Measurements from ENCODE around the gene MAST1. TPM values are rescaled to one million over a fixed set of nuclear protein-coding genes. Genes with fewer than 3 reads are reported as not detected.

MAST1 gene
- polyA plus RNA-seq, 2 of the 4 experiments (the other 2 are of a cell fraction): 1.4 to 2.2 TPM

- ATAC-seq (no peak), FAIRE-seq (no peak), DNase-seq (ENCODE audit: low read depth in 1 of 2, low spot score in 1 of 2) (no peak)
- TF ChIP-seq HMGXB4 (CRISPR knock-in tag; IDR thresholded peaks at IDR 0.05; ENCODE audit: borderline replicate concordance) (no peak), EHF (CRISPR knock-in tag; IDR thresholded peaks at IDR 0.05) (no peak), JUN (IDR thresholded peaks at IDR 0.05) (no peak), RAD21 (conservative IDR thresholded peaks at IDR 0.05 in 1 of 2, IDR thresholded peaks at IDR 0.05 in 1 of 2) (no peak), CHD4 (IDR thresholded peaks at IDR 0.05; ENCODE audit: borderline replicate concordance) (no peak), ZNF302 (CRISPR knock-in tag; IDR thresholded peaks at IDR 0.05) (no peak), NR3C1 (IDR thresholded peaks at IDR 0.05) (no peak), FOSL2 (IDR thresholded peaks at IDR 0.05) (no peak), FOSL2 (CRISPR knock-in tag; IDR thresholded peaks at IDR 0.05) (no peak), CBX8 (IDR thresholded peaks at IDR 0.05) (no peak), ZSCAN20 (CRISPR knock-in tag; IDR thresholded peaks at IDR 0.05) (no peak), RCOR1 (IDR thresholded peaks at IDR 0.05; ENCODE audit: low read depth, low read length) (no peak), EP300 (IDR thresholded peaks at IDR 0.05) (no peak), E2F6 (IDR thresholded peaks at IDR 0.05; ENCODE audit: borderline replicate concordance, low read depth) (no peak), KDM5A (IDR thresholded peaks at IDR 0.05) (no peak), ZC3H11A (IDR thresholded peaks at IDR 0.05) (no peak), USF2 (IDR thresholded peaks at IDR 0.05) (no peak)
- POLR2A ChIA-PET: no interaction called here
- WGBS (ENCODE audit: missing lambda C conversion rate): 67% methylated on average over 10 of the region's 20 CpGs
- CTCF ChIA-PET: interaction anchor here (1.1 to 2.2 kb wide), 6 partner anchors 10 to 74 kb away, joined by 4 to 16 read pairs (median 4); no protein-coding TSS in a partner anchor
- Histone ChIP-seq H3K4me1 (peaks cover 17% of the 10 kb centered on the region), H3K27ac (peak within 1 kb of the TSS; percentile 58 to 85), H3K4me2 (peak within 1 kb of the TSS; percentile 84), H3K4me3 (peak within 1 kb of the TSS; percentile 55), H3K9me3 (no peaks in the 10 kb centered on the region)
Measured at GRCh38 chr19:12834566-12834943, 3.8 kb upstream of the MAST1 start, which contains the start of gene RTBDN. RTBDN (minus strand) TSS chr19:12834579; CDS start chr19:12829979, 4,600 bp downstream.

- Histone ChIP-seq H3K4me2 (peak overlapping the region; percentile 72), H3K27ac (no peak overlapping the region), H3K9me3 (no peaks in the 10 kb centered on the region), H3K4me3 (peak overlapping the region; percentile 37), H3K4me1 (peaks cover 17% of the 10 kb centered on the region)
- TF ChIP-seq HOXB5 (CRISPR knock-in tag; IDR thresholded peaks at IDR 0.05): no peak
- no peak for TF ChIP-seq HOXB13 (CRISPR knock-in tag; IDR thresholded peaks at IDR 0.05; ENCODE audit: low read depth)
- no peak for TF ChIP-seq RCOR1 (IDR thresholded peaks at IDR 0.05; ENCODE audit: low read depth, low read length)
- TF ChIP-seq TP53 (CRISPR knock-in tag; IDR thresholded peaks at IDR 0.05): no peak
- FAIRE-seq: no peak
- peak in 1 of 2 experiments; percentile 52 for DNase-seq (ENCODE audit: low read depth in 1 of 2, low spot score in 1 of 2)
- peak in 1 of 2 experiments; percentile 40; a peak in 3 of 6 replicates for ATAC-seq
- 26% methylated on average over 31 of the region's 39 CpGs for WGBS (ENCODE audit: missing lambda C conversion rate)
- ChIA-PET POLR2A (no interaction called here), CTCF (interaction anchor here (0.6 to 2.2 kb wide), 7 partner anchors 10 to 117 kb away, joined by 3 to 16 read pairs (median 4); no protein-coding TSS in a partner anchor)
Measured at GRCh38 chr19:12834976-12835757, 3.1 kb upstream of the MAST1 start.

GRCh38 chr19:12836529-12836863 is 1.8 kb upstream of the MAST1 start:
- ChIA-PET CTCF (interaction anchor here (0.7 to 2.8 kb wide), 4 partner anchors 8 to 79 kb away, joined by 3 to 11 read pairs (median 6); no protein-coding TSS in a partner anchor), POLR2A (interaction anchor here (0.6 kb wide), 1 partner anchor 154 kb away, joined by 13 read pairs; no protein-coding TSS in a partner anchor)
- Histone ChIP-seq H3K4me3 (no peak overlapping the region), H3K27ac (no peak overlapping the region), H3K4me2 (peak overlapping the region; percentile 72; the same call in 2 of the 3 replicates), H3K9me3 (no peaks in the 10 kb centered on the region), H3K4me1 (peaks cover 17% of the 10 kb centered on the region)
- no peak for FAIRE-seq
- TF ChIP-seq MAZ (IDR thresholded peaks at IDR 0.05; ENCODE audit: borderline replicate concordance, low read depth, low read length) (no peak), ZFP36 (IDR thresholded peaks at IDR 0.05; ENCODE audit: borderline replicate concordance, partially characterized antibody) (no peak), EHMT2 (IDR thresholded peaks at IDR 0.05; ENCODE audit: low read depth) (no peak), MAFK (IDR thresholded peaks at IDR 0.05; ENCODE audit: partially characterized antibody) (no peak), HOXB13 (CRISPR knock-in tag; IDR thresholded peaks at IDR 0.05; ENCODE audit: low read depth) (no peak), SREBF2 (IDR thresholded peaks at IDR 0.05) (no peak), E2F6 (IDR thresholded peaks at IDR 0.05; ENCODE audit: borderline replicate concordance, low read depth) (no peak), JUN (IDR thresholded peaks at IDR 0.05) (no peak), CHD4 (IDR thresholded peaks at IDR 0.05; ENCODE audit: borderline replicate concordance) (no peak), CBX8 (IDR thresholded peaks at IDR 0.05) (no peak), BCL3 (IDR thresholded peaks at IDR 0.05) (no peak), MAX (IDR thresholded peaks at IDR 0.05) (no peak), CHD2 (IDR thresholded peaks at IDR 0.05; ENCODE audit: low read length, partially characterized antibody) (no peak), BHLHE40 (IDR thresholded peaks at IDR 0.05; ENCODE audit: low read depth, low read length) (no peak)
- no peak for DNase-seq (ENCODE audit: low read depth in 1 of 2, low spot score in 1 of 2)
- ATAC-seq: no peak
- 13% methylated on average over 6 of the region's 6 CpGs for WGBS (ENCODE audit: missing lambda C conversion rate)

Data from A549 (cell line).